ENCODE measurements around the gene AFAP1.

AFAP1 gene

DNA sequence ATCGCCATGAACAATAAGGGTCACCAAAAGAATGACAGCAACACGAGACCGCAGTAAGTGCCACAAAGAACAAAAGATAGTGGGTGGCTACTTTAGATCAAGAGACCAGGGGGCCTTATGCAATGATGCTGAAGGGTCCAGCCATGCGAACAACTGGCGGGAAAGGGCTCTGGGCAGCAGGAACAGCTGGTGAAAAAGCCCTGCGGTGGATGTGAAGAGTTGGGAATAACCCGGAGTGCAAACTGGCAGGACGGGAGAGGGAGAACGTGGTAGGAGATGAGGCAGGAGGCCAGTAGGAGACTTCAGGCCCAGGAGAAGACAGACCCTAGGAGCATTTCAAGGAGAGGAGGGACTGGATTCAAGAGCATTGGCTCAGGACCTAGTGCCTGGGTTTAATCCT lies 120.2 kb downstream of the AFAP1 start:
- H3K4me3 ChIP-seq (ENCODE audit: low read depth, low read length) = no peak overlapping the region
- no peak for DNase-seq (ENCODE audit: low read depth)
- TF ChIP-seq CTCF (IDR thresholded peaks at IDR 0.05; ENCODE audit: insufficient read depth, low read depth, low read length, missing control alignments) = no peak

GRCh38 chr4:7818399-7818911 lies 121.2 kb downstream of the AFAP1 start:
- DNase-seq (ENCODE audit: low read depth) = no peak

GRCh38 chr4:7817877-7818398 lies 121.7 kb downstream of the AFAP1 start:
- DNase-seq (ENCODE audit: low read depth) = no peak
- H3K4me3 ChIP-seq (ENCODE audit: low read depth, low read length) = no peak overlapping the region
- no peak for TF ChIP-seq CTCF (IDR thresholded peaks at IDR 0.05; ENCODE audit: insufficient read depth, low read depth, low read length, missing control alignments)

More at GRCh38 chr4:7818399-7818911, 121.2 kb downstream of the AFAP1 start:
- TF ChIP-seq CTCF (IDR thresholded peaks at IDR 0.05; ENCODE audit: insufficient read depth, low read depth, low read length, missing control alignments) = no peak
- no peak overlapping the region for H3K4me3 ChIP-seq (ENCODE audit: low read depth, low read length)

- no peak for TF ChIP-seq CTCF (IDR thresholded peaks at IDR 0.05; ENCODE audit: insufficient read depth, low read depth, low read length, missing control alignments)
- DNase-seq (ENCODE audit: low read depth) = no peak
These were observed 122.9 kb downstream of the AFAP1 start for GRCh38 chr4:7816771-7817170.

DNA sequence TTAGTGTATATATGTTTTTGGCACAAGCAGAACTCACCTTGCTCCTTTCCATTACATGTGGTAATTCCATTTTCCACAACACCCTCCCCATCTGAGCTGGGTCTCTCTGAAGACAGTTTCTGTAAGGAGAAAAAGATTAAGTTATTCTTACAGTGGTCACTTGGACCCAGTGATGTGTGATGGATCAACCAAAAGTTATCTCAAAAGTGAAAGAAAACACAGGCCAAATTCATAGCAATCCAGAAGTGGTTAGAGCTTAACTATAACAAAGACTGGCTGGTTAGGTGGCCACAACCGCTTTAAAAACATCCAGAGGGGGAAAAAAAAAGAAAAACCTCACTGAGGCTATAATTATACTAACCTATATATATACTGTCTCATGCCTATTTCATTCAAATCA lies 123.7 kb downstream of the AFAP1 start:
- no peak for DNase-seq (ENCODE audit: low read depth)
- TF ChIP-seq CTCF (IDR thresholded peaks at IDR 0.05; ENCODE audit: insufficient read depth, low read depth, low read length, missing control alignments) = no peak
- no peak overlapping the region for H3K4me3 ChIP-seq (ENCODE audit: low read depth, low read length)

More at GRCh38 chr4:7816771-7817170, 122.9 kb downstream of the AFAP1 start:
- H3K4me3 ChIP-seq (ENCODE audit: low read depth, low read length) = no peak overlapping the region

- no peak overlapping the region for H3K4me3 ChIP-seq (ENCODE audit: low read depth, low read length)
- TF ChIP-seq CTCF (IDR thresholded peaks at IDR 0.05; ENCODE audit: insufficient read depth, low read depth, low read length, missing control alignments) = no peak
- DNase-seq (ENCODE audit: low read depth) = no peak
These were observed 124.1 kb downstream of the AFAP1 start for GRCh38 chr4:7815562-7815961.

DNA sequence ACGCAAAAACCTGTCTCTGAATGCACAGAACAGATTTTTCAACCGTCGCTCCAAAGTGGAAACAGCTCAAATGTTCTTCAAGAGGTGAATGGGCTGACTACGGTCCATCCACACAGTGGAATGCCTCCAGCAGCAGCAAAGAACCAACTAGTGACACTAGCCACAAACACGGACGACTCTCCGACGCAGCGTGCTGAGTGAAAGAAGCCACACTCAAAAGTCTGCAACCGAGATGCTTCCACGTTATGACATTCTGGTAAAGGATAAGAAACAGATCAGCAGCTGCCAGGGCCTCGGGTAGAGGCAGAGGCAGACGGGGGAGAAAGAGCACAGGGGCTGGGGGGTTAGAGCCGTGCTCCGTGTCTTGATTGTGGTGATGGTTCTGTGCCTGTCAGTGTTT lies 125.2 kb downstream of the AFAP1 start:
- TF ChIP-seq CTCF (IDR thresholded peaks at IDR 0.05; ENCODE audit: insufficient read depth, low read depth, low read length, missing control alignments) = no peak
- no peak overlapping the region for H3K4me3 ChIP-seq (ENCODE audit: low read depth, low read length)
- no peak for DNase-seq (ENCODE audit: low read depth)
